ENCODE results near the gene LEFTY2.

DNA sequence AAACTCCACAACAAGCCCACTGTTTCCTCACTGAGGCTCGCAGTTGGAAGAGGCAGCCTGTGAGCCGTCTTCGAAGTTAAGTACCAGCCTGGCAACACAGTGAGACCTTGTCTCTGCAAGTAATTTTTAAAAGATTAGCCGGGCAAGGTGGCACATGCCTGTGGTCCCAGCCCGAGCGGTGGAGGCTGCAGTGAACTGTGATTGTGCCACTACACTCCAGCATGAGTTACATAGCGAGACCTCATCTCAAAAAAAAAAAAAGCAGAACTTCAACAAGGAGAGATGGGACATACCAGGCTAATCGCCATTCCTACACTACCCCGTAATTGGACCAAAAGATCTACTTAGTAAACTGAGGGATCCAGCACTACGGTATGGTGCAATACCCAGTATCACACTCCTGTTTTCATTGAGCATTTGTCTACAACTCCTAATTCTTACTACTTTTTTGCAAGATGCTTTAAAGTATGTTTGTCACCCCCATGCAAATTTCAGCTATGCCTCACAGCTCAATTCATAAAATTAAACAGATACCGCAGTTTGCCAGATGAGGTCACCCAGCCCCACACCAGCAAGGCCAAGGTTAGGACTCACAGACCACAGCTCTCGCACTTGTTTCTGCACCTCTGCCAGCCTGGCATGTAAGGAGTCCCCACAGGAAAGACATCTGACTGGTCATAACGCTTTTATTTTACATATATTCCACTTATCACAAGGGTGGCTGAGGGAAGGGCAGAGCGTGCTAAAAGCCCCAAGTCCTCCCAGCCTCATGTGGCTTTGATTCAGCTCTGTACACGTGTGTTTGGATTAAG is 37.1 kb upstream of the LEFTY2 start:
- TF ChIP-seq EZH2phosphoT487 (IDR thresholded peaks at IDR 0.05; ENCODE audit: borderline replicate concordance) = no peak
- TF ChIP-seq, protein P1, sequence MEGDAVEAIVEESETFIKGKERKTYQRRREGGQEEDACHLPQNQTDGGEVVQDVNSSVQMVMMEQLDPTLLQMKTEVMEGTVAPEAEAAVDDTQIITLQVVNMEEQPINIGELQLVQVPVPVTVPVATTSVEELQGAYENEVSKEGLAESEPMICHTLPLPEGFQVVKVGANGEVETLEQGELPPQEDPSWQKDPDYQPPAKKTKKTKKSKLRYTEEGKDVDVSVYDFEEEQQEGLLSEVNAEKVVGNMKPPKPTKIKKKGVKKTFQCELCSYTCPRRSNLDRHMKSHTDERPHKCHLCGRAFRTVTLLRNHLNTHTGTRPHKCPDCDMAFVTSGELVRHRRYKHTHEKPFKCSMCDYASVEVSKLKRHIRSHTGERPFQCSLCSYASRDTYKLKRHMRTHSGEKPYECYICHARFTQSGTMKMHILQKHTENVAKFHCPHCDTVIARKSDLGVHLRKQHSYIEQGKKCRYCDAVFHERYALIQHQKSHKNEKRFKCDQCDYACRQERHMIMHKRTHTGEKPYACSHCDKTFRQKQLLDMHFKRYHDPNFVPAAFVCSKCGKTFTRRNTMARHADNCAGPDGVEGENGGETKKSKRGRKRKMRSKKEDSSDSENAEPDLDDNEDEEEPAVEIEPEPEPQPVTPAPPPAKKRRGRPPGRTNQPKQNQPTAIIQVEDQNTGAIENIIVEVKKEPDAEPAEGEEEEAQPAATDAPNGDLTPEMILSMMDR (conservative IDR thresholded peaks at IDR 0.05; ENCODE audit: low read length) = peak; percentile 52

Measured in Loucy (cell line).